SKM-1 (cell line): ENCODE measurements around the gene PTPRK.

ENCODE experiments used
- DNase-seq: peaks from one replicate; lab custom pipeline; 2025; ENCODE audit not compliant: unreplicated experiment; lab: John Stamatoyannopoulos, UW

PTPRK gene

GRCh38 chr6:128252341-128253176 lies 267.8 kb downstream of the PTPRK start:
- DNase-seq, result no peak

GRCh38 chr6:128251445-128252340 lies 268.7 kb downstream of the PTPRK start:
- DNase-seq, result no peak

GRCh38 chr6:128250370-128251070 lies 269.9 kb downstream of the PTPRK start:
- DNase-seq, result no peak

DNA sequence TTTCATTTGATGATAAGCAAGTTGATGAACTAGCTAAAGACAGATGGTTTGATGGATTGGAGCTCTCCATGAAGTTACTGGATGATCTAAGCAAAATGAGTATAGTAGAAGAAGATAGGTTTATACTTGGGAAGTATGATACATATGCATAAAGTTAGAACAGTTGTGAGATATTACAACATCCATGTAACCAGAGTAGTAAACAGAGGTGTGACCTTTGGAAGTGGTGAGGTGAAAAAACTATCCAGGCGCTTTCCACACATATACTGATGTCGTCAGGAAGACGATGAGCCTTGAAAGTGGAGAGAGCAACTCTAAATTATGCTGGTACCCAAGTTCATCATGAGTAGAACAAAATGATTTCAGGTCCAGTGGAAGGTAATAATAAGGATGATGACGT lies 271.0 kb downstream of the PTPRK start:
- DNase-seq, result no peak

- DNase-seq, result no peak
Observed at GRCh38 chr6:128246472-128247260, 273.7 kb downstream of the PTPRK start.

GRCh38 chr6:128244751-128245405 lies 275.5 kb downstream of the PTPRK start:
- no peak for DNase-seq

GRCh38 chr6:128242765-128243403 lies 277.5 kb downstream of the PTPRK start:
- DNase-seq, result no peak

DNA sequence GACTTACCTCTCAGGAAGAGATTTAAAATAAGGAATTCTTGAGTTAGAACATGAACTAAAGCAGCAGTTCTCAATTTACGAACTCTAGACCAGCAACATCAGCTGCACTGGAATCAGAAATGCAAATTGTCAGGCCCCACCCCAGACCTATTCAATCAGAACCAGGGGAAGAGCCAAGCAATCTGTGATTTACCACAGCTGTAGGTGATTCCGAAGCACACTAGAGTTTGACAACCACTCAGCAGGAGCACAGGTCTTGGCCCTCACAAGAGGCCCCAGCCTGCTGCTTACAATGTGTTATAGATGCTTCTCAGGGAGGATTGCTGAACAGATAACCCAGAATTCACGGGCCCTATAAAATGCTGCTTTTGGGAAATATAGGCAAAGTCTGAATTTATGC lies 279.2 kb downstream of the PTPRK start:
- DNase-seq, result no peak

- no peak for DNase-seq
Observed at GRCh38 chr6:128240024-128240428, 280.4 kb downstream of the PTPRK start.

GRCh38 chr6:128239146-128239545 lies 281.3 kb downstream of the PTPRK start:
- DNase-seq, result no peak

DNA sequence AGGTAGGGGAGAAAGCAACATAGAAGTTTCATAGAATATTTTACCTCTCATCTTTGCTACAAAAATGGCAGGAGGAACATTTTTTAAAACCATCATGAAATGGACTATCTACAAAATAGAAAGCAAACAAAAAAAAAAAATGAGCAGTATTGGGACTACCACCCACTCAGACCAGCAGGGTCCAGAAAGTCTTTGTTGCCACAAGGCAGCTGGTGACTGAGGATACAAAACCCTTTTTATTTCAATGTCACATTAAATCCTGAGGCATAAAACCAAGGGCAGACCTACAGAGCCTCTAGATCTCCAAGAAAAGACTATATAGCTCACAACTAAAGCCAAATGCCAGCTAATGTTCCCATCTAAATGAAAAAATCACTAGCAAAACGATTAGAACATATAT lies 282.2 kb downstream of the PTPRK start:
- no peak for DNase-seq

- DNase-seq, result no peak
Observed at GRCh38 chr6:128235556-128235955, 284.8 kb downstream of the PTPRK start.

GRCh38 chr6:128233531-128233930 lies 286.9 kb downstream of the PTPRK start:
- no peak for DNase-seq

DNA sequence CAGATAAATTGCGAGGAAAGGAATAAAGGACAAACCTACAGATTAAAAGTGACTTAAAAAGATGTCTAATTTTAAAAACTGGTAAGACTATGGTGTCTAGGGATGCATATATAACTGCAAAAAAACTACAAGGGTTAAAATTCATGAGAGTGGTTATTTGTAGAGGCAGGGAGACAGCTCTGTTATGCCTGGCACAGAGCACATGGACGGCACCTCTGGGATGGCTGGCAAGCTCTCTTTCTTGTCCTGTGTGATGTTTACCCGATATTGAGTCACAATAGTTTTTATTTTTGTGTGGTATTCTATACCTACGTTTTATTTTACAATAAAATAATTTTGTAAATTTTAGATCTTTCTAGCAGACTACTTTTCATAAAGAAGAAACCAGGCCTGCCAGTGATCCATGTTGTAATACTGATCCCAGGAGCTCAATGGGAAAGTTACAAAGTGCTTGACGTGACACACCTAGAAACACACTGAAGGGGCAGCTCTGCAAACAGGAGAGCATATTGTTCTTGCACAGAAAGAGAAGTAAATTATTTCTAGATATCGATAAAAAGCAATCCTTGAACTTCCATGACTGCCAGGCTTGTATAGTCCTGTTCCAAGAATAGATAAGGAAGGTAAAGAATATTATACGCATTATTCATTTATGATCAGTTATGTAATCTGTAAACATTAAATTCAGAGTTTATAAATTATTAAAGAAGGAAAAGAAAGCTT lies 290.0 kb downstream of the PTPRK start:
- no peak for DNase-seq

DNA sequence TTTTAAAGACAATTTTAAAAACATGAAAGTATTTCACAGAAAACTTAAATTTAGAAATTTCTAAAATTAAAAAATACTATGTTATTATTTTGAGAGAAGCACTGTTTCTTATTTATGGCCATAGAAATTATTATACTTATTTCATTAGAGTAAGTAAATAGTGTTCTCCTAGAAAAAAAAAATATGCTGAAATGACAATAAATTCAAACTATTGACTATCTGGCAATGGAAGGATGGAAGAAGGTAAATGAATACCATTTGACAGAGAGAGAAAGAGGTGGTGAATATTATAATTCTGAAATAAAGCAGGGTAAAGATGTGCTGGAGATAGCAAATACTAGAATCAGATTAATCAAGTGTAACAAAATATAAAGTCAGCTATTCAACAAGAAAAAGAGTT lies 294.8 kb downstream of the PTPRK start:
- DNase-seq, result no peak

DNA sequence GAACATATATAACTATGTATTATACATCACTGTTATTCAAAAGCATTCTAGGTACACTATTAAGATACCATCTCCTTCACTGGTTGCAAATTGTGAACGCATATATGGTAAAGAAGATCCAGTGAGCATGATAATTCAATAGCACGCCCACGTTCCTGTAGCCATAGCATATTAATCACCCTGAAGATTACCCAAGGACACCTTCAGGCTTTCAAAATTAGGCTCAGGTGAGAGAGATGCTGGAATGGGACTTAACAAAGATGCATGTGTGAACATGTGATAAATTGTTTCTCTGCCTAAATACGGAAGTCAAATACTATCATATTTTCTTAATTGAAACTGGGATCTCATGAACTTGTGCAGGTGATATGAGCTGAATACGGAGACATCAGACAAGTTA lies 303.5 kb downstream of the PTPRK start:
- no peak for DNase-seq

DNA sequence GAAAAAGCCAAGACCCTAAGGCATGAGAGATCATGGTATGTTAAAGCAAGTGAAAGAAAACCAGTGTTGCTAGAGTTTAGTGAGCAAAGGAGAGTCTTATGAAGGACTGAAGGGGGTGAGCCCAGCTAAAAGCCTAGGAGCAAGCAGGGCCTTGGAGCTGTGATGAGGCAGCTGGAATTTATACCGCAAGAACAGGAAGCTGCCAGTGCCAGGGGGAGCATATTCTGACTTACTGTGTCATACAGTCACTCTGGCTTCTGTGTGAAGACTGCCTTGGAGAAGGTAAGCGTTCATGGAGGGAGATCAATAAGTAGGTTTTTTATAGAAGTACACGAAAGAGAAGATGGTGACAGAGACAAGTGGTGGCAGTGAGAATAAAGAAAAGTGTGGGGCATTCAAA lies 310.6 kb downstream of the PTPRK start:
- DNase-seq, result no peak

DNA sequence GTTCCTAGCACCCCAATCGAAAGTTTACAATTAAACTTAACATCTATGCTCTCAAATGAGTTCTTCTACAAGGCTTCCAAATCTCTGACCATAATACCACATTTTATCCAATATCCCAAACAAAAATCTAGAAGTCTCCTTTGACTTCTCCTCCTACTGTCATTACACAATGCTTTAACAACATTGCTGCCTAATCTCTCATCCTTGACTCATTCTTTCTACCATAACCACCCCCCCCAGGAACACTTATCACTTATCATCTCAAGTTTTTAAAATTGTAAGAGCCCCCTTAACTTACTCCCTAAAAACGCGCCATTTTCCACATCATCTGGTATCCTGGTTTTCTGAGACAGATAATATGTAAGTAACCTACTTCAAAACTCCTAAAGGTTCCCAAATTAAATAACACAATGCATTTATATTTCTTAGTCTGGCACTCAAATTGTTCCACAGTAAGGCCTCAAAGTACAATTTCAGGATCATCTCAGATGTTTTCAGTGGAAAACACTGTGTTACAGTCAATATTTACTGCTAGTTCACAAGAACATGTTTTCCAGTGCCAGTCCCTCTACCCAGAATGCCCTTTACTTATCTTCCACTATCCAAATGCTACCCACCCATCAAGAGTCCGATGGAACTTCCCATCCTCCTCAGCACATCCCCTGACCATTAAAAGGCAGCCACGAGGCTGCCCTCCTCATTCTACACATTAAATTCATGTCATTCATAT lies 311.4 kb downstream of the PTPRK start:
- DNase-seq, result no peak
